GM18517 (cell line): Measurements from ENCODE around the gene HSP90AB1.
"Not testable (repeated sequence)": the region's sequence is repeated elsewhere in the genome, so short reads cannot be mapped to it uniquely, and the experiment has no call there.

Experiments
- ATAC-seq: cut with Tn5 transposase; IDR thresholded peaks from one replicate; pipeline ENCODE4 v1.9.1; 2021; ENCODE audit warnings: mild to moderate bottlenecking, moderate library complexity; ENCODE audit not compliant: unreplicated experiment

Gene HSP90AB1

DNA sequence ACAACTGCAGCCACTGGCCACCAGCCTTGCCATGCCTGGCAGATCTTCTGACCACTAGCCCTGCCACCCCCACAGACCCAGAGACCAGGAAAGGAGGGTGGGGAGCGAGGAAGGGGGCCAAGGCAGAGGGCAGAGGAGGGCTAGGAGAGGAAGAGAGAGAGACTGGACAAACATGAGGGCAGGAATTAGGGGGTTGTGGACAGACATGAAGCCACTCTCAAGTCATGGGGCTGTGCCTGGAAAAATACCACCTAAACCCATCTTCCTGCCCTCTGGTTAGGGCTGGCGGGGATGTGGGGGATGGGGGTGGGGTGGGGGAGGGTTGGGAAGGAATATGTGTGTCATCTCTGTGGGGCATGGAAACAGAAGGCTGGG, 25.0 kb upstream of the HSP90AB1 start:
- ATAC-seq, result no peak

DNA sequence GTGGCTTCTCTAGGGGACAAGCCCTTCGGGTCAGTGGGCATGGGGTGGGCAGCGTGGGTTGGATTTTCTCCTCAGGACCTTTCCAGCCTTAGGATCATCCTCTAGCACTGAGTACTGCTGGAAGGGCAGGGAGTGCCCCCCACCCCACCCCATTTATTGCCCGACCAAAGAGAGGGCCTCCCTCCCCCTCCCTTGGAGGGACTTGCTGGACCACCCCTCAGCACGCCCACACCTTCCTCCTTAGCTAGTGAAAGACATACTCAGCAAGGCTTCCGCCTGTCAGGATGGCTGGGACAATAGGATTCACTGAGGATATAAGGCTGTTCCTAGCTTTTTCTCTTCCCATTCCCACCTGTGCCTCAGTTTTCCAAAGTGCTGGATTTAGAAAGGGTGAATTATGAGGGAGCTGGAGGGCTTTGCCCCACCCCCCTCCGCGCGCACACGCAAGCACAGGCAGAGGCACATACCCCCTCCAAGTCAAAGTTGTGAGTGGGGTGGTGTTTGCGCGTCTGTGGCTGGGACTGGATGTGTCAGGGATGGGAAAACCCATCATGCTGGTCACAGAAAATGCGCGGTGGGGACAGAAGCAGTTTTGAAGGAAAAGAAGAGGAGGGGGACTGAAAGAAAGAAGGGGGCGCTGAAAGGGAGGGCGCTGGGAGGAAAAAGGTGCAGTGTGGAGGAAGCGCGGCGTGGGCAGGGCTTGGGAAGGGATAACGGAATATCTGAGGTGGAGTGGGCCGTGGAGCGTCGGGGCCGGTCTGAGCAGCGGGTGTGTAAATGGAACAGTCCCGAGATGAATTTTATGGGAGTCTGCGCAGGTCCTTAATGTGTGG, 24.2 kb upstream of the HSP90AB1 start:
- no peak for ATAC-seq

DNA sequence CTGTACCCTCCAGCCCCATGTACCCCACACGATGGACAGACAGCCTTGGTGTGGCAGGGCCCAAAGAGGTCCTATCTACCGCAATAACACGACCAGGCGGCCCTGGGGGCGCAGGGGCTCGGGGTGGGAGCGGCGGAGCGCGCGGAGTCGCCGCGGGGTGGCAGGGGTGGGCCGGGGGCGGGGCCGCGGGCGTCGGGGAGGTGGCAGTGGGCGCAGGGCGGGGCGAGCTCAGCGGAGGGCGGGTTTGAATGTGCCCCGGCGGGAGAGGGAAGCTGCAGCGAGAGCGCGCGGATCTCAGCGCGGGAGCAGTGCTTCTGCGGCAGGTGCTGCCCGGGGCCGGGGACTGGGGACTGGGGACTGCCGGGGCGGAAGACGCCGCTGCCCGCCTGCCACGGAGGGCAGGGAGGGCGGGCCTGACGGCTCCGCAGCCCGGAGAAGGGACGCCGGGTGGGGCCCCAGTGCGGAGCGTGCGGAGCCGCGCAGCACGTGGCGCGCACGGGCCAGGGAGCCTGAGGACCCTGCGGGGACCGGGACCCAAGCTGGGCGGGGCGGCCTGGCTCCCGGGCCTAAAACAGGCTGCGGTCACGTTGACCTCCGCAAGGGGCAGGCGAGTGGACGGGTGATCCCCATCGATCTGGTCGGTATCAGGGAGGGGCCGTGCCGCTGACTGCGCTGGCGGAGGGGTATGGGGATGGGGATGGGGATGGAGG, 23.4 kb upstream of the HSP90AB1 start, which contains the start of gene SLC29A1:
Gene SLC29A1 (plus strand): TSS at position 277 of the 710 bp plus-strand sequence. CDS start 3,719 bp downstream, outside the sequence.
- peak; percentile 44 for ATAC-seq

DNA sequence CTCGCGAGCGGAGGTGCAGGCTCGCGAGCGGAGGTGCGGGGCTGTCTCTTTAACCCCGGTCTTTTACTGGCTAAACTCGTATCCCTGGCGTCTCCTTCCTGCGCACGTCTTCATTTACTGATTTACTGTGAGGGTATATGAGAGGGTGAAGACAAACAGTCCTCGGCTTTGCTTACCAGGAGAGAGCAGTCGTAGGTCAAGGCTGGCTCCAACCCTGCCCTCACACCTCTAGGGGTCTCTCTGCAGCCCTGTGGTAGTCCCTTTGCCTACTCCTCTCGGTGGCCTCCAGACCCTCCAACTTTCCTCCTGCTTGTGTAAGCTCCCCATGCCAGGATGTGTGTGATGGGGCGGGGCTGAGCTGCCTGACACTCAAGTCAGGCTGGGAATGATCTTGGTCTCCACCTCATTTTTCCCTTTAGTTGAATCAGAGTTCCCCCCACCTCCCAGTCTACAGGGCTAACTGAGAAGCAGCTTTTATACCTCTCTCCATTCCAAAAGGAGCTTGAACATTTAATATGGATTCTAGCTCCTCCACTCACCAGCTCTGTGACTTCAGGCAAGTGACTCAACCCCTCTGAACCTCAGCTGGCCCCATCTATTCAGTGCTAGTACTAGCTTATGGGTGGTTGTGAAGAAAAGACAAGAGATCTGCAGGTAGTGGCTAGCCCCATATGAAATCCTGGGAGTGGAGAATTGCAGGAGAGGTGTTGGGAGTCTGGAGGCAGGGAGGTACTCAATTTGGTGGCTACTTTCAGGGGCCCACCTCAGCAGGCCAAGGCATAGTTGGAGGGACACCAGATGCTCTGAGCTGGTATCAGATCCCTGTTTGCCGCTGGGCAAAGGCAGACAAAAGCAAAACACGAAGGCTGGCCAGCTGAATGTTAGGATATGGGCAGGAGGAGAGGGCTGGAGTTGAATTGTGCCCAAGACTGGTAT, 22.6 kb upstream of the HSP90AB1 start:
- ATAC-seq, result peak; percentile 6

DNA sequence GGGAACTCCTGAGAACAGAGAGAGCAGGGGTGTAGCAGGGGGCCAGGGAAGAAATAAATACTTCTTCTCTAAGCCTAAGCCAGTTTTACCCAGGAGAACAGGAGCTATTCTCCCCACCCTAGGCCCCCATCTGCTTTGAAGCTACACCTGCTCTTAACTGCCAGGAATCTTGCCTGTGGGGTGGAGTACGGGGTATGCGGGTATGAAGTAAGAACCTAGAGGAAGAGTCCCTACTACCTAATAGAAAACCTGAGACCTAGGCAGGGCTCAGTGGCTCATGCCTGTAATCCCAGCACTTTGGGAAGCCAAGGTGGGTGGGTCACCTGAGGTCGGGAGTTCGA, 22.0 kb upstream of the HSP90AB1 start:
- no peak for ATAC-seq

DNA sequence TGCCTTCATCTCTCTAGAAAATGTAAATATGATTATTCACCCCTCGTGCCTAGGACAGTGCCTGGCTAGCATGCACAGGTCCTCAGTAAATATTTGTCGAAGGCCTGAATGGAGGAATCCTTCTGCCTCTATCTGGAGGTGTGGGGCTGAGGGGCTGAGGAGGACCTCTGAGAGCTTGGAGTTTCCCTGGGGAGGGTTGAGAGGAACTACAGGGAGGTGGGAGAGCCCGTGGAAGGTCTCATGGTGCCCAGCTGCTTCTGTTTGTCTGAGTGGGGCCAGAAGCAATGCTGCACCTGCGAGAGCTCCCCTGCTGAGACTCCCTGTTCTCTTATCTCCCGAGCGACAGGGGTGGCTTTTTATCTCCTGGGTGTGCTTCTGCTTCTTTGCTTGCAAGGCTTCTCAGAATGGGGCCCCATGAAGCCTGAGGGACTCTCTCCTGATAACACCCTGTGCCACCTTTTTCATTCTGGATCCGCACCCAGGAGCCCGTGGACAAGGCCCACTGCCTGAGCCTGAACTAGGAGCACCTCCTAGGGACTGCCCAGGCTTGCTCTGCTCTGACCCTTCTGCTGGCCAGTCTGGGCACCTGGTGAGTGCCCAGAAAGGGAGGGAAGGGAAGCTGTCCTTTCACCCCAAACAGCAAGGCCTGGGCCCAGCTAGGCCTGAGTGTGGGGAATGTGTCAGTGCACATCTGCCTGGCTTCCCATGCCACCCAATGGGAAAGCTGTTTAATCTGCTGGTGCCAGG, 21.1 kb upstream of the HSP90AB1 start:
- no peak for ATAC-seq

DNA sequence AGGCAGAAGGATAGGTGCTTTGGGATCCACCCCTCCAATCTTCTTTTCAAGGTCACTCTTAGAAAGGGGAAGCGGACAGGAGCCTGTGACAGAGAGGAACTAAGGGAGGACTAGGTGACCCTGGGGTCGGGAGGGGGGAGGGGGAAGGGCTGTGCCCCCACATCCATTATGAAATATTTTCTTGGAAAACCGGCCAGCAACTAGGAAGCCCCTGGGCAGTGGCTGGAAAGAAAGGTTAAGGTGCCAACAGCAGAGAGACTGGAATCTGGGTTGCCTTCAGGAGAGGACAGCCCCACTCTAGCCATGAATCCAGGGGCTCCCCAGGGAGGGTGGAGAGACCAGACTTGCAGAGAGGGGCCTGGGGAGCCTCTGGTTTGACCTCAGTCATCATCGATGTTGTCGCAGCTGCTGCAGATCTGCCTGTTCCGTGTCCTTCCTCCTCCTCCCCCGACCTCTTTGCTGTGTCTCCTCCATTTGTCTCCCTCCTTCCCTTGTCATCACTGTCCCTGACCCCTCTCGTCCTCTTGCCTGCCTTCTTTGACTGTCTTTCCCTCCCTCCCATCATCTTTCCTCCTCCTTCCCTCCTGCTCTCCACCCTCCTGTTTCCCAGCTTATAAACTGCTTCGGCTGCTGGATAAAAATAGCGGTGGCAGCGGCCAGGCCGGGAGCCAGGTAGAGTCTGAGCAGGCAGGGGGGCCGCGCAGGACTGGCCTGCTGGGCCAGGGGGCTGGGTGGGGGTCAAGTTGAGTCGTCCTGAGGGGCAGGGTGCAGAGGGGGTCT, 20.3 kb upstream of the HSP90AB1 start:
- no peak for ATAC-seq

DNA sequence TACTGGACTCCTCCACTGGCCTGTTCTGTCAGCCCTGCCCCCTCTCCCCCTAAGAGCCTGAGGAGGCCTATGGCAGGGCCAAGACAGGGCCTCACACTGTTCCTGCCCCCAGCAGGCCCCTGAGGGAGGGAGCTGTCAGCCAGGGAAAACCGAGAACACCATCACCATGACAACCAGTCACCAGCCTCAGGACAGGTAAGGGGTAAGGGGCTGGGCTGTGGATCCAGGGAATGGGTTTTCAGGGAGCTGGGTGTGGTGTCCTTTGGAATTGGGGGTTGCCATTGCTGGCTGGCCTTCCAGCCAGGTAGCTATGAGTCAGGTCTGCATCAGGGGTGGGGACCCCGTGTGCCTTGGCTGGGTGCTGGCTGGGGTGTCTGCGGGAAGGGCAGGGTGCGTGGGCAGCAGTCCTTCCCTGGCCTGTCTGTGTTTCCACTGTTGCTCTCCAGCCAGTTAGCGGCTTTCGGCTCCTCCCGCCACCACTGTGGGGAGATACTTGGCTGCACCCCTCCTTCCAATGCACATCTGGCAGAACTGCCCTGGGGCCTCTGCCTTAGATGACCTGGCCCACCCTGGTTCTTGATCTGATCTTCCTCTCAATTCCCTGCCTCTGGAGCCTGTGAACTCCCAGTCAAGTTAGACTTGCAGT, 19.6 kb upstream of the HSP90AB1 start:
- no peak for ATAC-seq

DNA sequence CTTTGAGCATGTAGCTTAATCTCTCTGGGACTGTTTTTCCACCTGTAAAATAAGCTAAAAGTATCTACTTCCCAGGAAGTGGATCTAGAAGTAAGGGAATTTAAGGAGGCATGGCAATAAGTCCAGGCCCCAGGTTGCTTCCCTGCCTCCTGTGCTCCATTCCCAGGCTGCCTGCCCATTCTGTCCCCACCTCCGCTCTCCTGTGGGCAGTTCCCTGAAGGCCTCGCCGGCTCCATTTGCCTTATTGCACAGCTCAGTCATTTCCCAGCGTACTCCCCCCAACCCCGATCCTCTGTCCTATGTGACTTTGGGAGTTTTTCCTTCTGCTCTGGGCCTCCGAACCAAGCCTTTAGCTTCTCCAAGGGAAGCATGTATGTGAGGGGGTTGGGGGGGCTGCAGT, 18.9 kb upstream of the HSP90AB1 start:
- no peak for ATAC-seq

DNA sequence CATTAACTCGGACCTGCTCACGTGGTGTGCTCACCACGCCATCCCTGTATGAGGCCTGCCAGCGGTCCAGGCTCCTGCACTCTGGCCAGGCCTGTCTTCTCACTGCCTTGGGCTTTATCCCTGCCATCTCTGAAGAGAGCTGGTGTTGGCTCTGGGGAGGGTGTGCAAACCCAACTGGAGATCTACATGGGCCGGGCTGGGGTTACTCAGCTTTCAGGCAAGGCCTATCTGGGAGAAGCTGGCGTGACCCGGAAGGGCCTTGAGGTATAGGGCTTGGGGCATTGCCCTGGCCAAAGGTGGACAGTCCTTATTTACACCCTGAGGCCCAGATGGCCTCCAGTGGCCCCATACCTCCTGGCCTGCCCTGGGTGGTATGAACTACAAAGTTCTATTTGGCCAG, 18.5 kb upstream of the HSP90AB1 start:
- ATAC-seq, result no peak

DNA sequence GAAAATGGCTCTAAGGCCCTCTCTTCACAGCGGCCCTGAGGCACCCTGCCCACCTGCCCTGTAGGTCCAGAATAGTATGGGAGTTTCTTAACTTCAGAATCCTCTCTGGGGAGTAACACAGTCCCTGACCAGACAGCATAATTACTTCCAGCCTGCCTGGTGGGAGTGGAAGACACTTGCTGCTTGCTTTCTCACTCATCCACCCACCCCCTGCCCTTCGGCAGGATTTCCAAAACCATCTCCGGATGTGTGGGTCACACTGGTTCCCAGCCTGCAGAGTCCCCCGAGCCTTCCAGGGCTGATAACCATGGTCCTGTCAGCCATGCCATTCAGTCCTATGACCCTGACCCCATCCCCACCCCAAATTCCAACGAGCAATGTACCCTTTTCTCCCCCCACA, 18.1 kb upstream of the HSP90AB1 start:
- no peak for ATAC-seq

DNA sequence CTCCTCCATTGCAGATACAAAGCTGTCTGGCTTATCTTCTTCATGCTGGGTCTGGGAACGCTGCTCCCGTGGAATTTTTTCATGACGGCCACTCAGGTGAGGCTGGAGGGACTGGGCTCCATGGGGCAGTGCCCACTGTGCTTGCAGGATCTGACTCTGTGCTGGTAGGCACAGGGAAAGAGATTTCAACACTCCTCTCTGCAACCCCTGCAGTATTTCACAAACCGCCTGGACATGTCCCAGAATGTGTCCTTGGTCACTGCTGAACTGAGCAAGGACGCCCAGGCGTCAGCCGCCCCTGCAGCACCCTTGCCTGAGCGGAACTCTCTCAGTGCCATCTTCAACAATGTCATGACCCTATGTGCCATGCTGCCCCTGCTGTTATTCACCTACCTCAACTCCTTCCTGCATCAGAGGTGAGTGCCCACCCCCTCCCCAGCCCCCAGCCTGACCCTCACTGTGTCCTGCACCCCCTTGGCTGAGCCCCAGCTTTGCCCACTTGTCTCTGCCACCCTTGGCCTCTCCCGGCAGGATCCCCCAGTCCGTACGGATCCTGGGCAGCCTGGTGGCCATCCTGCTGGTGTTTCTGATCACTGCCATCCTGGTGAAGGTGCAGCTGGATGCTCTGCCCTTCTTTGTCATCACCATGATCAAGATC, 17.4 kb upstream of the HSP90AB1 start:
- no peak for ATAC-seq

DNA sequence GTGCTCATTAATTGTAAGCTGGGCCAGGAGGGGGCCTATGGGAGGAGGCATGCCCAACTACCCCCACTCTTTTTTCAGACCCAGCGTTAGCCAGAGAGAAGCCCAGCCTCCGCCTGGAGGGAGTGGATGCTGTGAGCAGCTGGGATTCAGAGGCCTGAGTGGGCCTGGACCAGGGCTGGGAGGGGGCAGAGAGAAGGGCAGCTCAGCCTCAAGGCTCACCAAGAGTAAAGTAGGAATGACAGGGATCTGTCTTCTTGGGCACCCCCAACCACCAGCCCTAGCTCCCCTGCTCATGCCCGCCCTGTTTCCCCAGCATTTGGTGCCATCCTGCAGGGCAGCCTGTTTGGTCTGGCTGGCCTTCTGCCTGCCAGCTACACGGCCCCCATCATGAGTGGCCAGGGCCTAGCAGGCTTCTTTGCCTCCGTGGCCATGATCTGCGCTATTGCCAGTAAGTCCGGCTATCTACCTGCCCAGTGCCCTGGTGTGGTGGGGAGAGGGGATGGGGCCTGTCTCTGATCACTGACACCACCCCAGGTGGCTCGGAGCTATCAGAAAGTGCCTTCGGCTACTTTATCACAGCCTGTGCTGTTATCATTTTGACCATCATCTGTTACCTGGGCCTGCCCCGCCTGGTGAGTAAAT, 16.7 kb upstream of the HSP90AB1 start:
- ATAC-seq, result no peak

DNA sequence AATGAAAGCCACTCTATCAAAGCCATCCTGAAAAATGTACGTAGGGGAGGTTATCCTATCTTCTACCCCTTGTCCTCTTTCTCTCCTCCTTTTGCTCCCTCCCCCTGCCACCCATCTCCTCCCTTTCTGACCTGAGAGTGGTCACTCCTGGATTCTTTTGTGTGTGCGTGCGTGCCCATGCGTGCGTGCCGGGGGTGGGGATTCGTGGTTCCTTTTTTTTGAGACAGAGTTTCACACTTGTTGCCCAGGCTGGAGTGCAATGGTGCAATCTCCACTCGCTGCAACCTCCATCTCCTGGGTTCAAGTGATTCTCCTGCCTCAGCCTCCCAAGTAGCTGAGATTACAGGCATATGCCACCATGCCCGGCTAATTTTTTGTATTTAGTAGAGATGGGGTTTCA, 15.5 kb upstream of the HSP90AB1 start:
- ATAC-seq, result not testable (repeated sequence)

DNA sequence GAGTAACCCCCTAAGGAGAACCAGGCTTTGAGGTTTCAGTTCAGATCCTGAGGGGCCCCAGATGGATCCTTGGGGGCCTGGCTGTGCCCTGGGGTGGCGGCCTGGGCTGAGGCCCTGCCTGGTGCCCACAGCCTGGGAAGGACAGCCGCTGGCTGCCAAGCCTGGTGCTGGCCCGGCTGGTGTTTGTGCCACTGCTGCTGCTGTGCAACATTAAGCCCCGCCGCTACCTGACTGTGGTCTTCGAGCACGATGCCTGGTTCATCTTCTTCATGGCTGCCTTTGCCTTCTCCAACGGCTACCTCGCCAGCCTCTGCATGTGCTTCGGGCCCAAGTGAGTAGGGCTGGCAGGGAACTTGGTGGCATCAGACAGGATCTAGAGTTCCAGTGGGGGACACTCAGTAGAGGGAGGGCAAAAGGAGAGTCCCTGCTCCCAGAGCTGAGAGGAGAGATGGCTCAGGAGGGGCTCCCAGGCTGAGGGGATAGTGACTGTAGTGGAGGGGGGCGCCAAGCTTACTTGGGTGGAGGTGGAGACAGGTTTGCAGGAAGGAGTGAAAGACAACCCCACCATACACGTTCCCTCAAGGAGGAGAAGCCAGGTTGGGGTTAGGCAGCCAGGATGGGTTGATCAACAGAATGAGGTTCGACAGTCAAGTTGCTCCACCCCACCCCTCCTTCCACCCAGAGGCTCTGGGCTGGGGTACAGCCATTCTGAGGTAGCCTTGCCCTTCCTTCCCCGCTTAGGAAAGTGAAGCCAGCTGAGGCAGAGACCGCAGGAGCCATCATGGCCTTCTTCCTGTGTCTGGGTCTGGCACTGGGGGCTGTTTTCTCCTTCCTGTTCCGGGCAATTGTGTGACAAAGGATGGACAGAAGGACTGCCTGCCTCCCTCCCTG, 14.0 kb upstream of the HSP90AB1 start:
- ATAC-seq, result no peak

DNA sequence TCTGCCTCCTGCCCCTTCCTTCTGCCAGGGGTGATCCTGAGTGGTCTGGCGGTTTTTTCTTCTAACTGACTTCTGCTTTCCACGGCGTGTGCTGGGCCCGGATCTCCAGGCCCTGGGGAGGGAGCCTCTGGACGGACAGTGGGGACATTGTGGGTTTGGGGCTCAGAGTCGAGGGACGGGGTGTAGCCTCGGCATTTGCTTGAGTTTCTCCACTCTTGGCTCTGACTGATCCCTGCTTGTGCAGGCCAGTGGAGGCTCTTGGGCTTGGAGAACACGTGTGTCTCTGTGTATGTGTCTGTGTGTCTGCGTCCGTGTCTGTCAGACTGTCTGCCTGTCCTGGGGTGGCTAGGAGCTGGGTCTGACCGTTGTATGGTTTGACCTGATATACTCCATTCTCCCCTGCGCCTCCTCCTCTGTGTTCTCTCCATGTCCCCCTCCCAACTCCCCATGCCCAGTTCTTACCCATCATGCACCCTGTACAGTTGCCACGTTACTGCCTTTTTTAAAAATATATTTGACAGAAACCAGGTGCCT, 13.3 kb upstream of the HSP90AB1 start:
- no peak for ATAC-seq
